ENCODE measurements around the gene RPS27A. TPM values are rescaled to one million over a fixed set of nuclear protein-coding genes. Genes with fewer than 3 reads are reported as not detected.
A peak's percentile ranks its signal among the peaks of the same experiment; 100 is the strongest.

RPS27A gene
- total and polyA plus RNA-seq, 2 donors (not counting 1 experiment from before 2014, with no cell fraction given) = 1,678 to 3,107 TPM

GRCh38 chr2:55232863-55233657 lies 572 bp downstream of the RPS27A start:
- no peaks in the 10 kb centered on the region for H3K9me3 Mint-ChIP-seq (ENCODE audit: insufficient read depth)
- ATAC-seq (ENCODE audit: low read depth) = peak; percentile 23
- ChIA-PET CTCF (interaction anchor here (1.0 kb wide), 3 partner anchors 9 to 344 kb away, joined by 3 to 5 read pairs (median 4); no protein-coding TSS in a partner anchor), POLR2A (interaction anchor here (0.9 to 1.7 kb wide), 6 partner anchors 10 to 510 kb away, joined by 4 to 26 read pairs (median 6); partner anchors contain the start of genes EML6, MTIF2 and RTN4)
- H2AFZ ChIP-seq (ENCODE audit: insufficient read depth, low read depth, low read length, poor library complexity, severe bottlenecking) = peak overlapping the region; percentile 93
- H3K4me1 Mint-ChIP-seq = peaks cover 48% of the 10 kb centered on the region
- peaks cover 15% of the 10 kb centered on the region for H4K20me1 ChIP-seq (ENCODE audit: control insufficient read depth, insufficient read depth, low read length, poor library complexity, severe bottlenecking)
- peak overlapping the region; percentile 94 for H3K4me3 Mint-ChIP-seq
- H3K4me1 ChIP-seq (ENCODE audit: control insufficient read depth in 2 of 2, insufficient read depth in 2 of 2, low read length in 2 of 2) = peaks cover 22 to 33% of the 10 kb centered on the region in 2 donors
- peak overlapping the region; percentile 87 for H3K4me2 ChIP-seq (replicated peaks; ENCODE audit: low read depth, low read length, poor library complexity, severe bottlenecking)
- H3K9ac ChIP-seq (ENCODE audit: low read length) = peak overlapping the region; percentile 99
- peak overlapping the region; percentile 99 for H3K27ac Mint-ChIP-seq
- no peaks in the 10 kb centered on the region for H3K9me3 ChIP-seq (ENCODE audit: control extremely low read depth in 1 of 3, control insufficient read depth in 2 of 3, insufficient read depth in 1 of 3, low read length in 2 of 3)
- intact Hi-C loops (cut with micrococcal nuclease) = loop anchor here (1.0 to 5.0 kb wide), 10 partner anchors 10 to 1466 kb away; partner anchors contain the start of genes ACYP2, CCDC88A, CFAP36 and CHAC2
- no peaks in the 10 kb centered on the region for H3K27me3 Mint-ChIP-seq
- peak overlapping the region; percentile 95 to 98 for H3K27ac ChIP-seq (ENCODE audit: low read length in 2 of 2)
- peak overlapping the region; percentile 72 to 98 (median 94) for H3K4me3 ChIP-seq (ENCODE audit: control extremely low read depth in 1 of 5, extremely low read depth in 1 of 5, insufficient read depth in 1 of 5, low read depth in 2 of 5, low read length in 4 of 5)
- peaks cover 0 to 39% of the 10 kb centered on the region in 2 experiments for H3K36me3 ChIP-seq (replicated peaks in 1 of 2; ENCODE audit: control extremely low read depth in 1 of 2, control insufficient read depth in 1 of 2, extremely low read depth in 1 of 2, insufficient read depth in 2 of 2, low read length in 1 of 2)
- 5% methylated on average over 29 of the region's 33 CpGs for WGBS (ENCODE audit: insufficient coverage)
- peaks cover 32% of the 10 kb centered on the region for H3K79me2 ChIP-seq (ENCODE audit: control insufficient read depth, insufficient read depth, low read length)
- no peaks in the 10 kb centered on the region for H3K27me3 ChIP-seq (replicated peaks in 1 of 4; ENCODE audit: control extremely low read depth in 1 of 4, control insufficient read depth in 3 of 4, insufficient read depth in 4 of 4, low read length in 3 of 4)
- TF ChIP-seq, protein P1, sequence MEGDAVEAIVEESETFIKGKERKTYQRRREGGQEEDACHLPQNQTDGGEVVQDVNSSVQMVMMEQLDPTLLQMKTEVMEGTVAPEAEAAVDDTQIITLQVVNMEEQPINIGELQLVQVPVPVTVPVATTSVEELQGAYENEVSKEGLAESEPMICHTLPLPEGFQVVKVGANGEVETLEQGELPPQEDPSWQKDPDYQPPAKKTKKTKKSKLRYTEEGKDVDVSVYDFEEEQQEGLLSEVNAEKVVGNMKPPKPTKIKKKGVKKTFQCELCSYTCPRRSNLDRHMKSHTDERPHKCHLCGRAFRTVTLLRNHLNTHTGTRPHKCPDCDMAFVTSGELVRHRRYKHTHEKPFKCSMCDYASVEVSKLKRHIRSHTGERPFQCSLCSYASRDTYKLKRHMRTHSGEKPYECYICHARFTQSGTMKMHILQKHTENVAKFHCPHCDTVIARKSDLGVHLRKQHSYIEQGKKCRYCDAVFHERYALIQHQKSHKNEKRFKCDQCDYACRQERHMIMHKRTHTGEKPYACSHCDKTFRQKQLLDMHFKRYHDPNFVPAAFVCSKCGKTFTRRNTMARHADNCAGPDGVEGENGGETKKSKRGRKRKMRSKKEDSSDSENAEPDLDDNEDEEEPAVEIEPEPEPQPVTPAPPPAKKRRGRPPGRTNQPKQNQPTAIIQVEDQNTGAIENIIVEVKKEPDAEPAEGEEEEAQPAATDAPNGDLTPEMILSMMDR (IDR thresholded peaks at IDR 0.05) = no peak
- no peak for TF ChIP-seq EZH2 (IDR thresholded peaks at IDR 0.05; ENCODE audit: borderline replicate concordance, insufficient read depth, low read depth, low read length, poor library complexity, severe bottlenecking)
- peak; percentile 77 for DNase-seq

GRCh38 chr2:55233658-55233940 lies 1.1 kb downstream of the RPS27A start:
- Histone ChIP-seq H3K4me1 (ENCODE audit: control insufficient read depth in 2 of 2, insufficient read depth in 2 of 2, low read length in 2 of 2) (peaks cover 17 to 28% of the 10 kb centered on the region in 2 donors), H4K20me1 (ENCODE audit: control insufficient read depth, insufficient read depth, low read length, poor library complexity, severe bottlenecking) (peaks cover 15% of the 10 kb centered on the region), H3K27ac (ENCODE audit: low read length in 2 of 2) (peak overlapping the region; percentile 95 to 98), H3K79me2 (ENCODE audit: control insufficient read depth, insufficient read depth, low read length) (peaks cover 32% of the 10 kb centered on the region), H3K27me3 (replicated peaks in 1 of 4; ENCODE audit: control extremely low read depth in 1 of 4, control insufficient read depth in 3 of 4, insufficient read depth in 4 of 4, low read length in 3 of 4) (no peaks in the 10 kb centered on the region), H3K36me3 (replicated peaks in 1 of 2; ENCODE audit: control extremely low read depth in 1 of 2, control insufficient read depth in 1 of 2, extremely low read depth in 1 of 2, insufficient read depth in 2 of 2, low read length in 1 of 2) (peaks cover 0 to 40% of the 10 kb centered on the region in 2 experiments), H2AFZ (ENCODE audit: insufficient read depth, low read depth, low read length, poor library complexity, severe bottlenecking) (no peak overlapping the region), H3K9ac (ENCODE audit: low read length) (peak overlapping the region; percentile 99), H3K4me3 (ENCODE audit: control extremely low read depth in 1 of 5, extremely low read depth in 1 of 5, insufficient read depth in 1 of 5, low read depth in 2 of 5, low read length in 4 of 5) (peak overlapping the region; percentile 72 to 98 (median 94)), H3K4me2 (replicated peaks; ENCODE audit: low read depth, low read length, poor library complexity, severe bottlenecking) (peak overlapping the region; percentile 87), H3K9me3 (ENCODE audit: control extremely low read depth in 1 of 3, control insufficient read depth in 2 of 3, insufficient read depth in 1 of 3, low read length in 2 of 3) (no peaks in the 10 kb centered on the region)
- H3K27ac Mint-ChIP-seq = peak overlapping the region; percentile 99
- no peaks in the 10 kb centered on the region for H3K9me3 Mint-ChIP-seq (ENCODE audit: insufficient read depth)
- POLR2A ChIA-PET = no interaction called here
- CTCF ChIA-PET = no interaction called here
- H3K4me3 Mint-ChIP-seq = peak overlapping the region; percentile 94
- ATAC-seq (ENCODE audit: low read depth) (no peak), DNase-seq (no peak)
- TF ChIP-seq, protein P1 (IDR thresholded peaks at IDR 0.05) = no peak
- TF ChIP-seq EZH2 (IDR thresholded peaks at IDR 0.05; ENCODE audit: borderline replicate concordance, insufficient read depth, low read depth, low read length, poor library complexity, severe bottlenecking) = no peak
- H3K4me1 Mint-ChIP-seq = peaks cover 43% of the 10 kb centered on the region
- H3K27me3 Mint-ChIP-seq = no peaks in the 10 kb centered on the region
- intact Hi-C loops (cut with micrococcal nuclease) = loop anchor here (2.0 to 5.0 kb wide), 3 partner anchors 184 to 661 kb away; partner anchors contain the start of gene CCDC88A
- 61% methylated on average over 4 of the region's 7 CpGs for WGBS (ENCODE audit: insufficient coverage)
